Cardiac muscle cell (in vitro differentiated cells and primary cell): ENCODE results near the gene FKBP2. TPM values are rescaled to one million over a fixed set of nuclear protein-coding genes. Genes with fewer than 3 reads are reported as not detected.

Experiments
- DNase-seq, 2 donors: peaks; one replicate each; pipeline versions ENCODE4 v3.0.0 to v3.0.0-alpha.2; 2010 to 2017; ENCODE audit warnings: low read depth in 1 of 2, low spot score in 1 of 2
- H3K27ac ChIP-seq: fragments of 200-600 bp; sonication (generic); 2 replicates; pipeline ENCODE4 v1.5.1; 2016
- H3K27me3 ChIP-seq: fragments of 200-600 bp; sonication (generic); 2 replicates; pipeline ENCODE4 v1.6.0; 2016; ENCODE audit warnings: control low read depth
- H3K36me3 ChIP-seq: fragments of 200-600 bp; sonication (generic); 2 replicates; pipeline ENCODE4 v1.5.1; 2016; ENCODE audit warnings: control low read depth
- H3K4me1 ChIP-seq: fragments of 200-600 bp; sonication (generic); 2 replicates; pipeline ENCODE4 v1.8.1; 2017; ENCODE audit warnings: low read depth, mild to moderate bottlenecking, mixed run types
- H3K4me3 ChIP-seq: fragments of 200-600 bp; sonication (generic); 2 replicates; pipeline ENCODE4 v1.5.1; 2016; ENCODE audit warnings: mild to moderate bottlenecking
- H3K9me3 ChIP-seq: fragments of 200-600 bp; sonication (generic); 2 replicates; pipeline ENCODE4 v1.5.1; 2017; ENCODE audit warnings: low read depth, mild to moderate bottlenecking, control low read depth
- CTCF ChIP-seq: IDR thresholded peaks from 2 replicates; pipeline ENCODE4 v1.5.1; 2012; ENCODE audit warnings: low read depth, mild to moderate bottlenecking, low read length
- polyA plus RNA-seq: library from polyadenylated mRNA; unstranded; fragments of >200 nt; fragmentation: Nextera tagmentation; extraction: Ambion mirVana; gene quantifications from 2 replicates; pipeline ENCODE4 v1.2.1, GENCODE V29; 2016
- total RNA-seq: library from RNA; depleted of rRNA; stranded (reverse); fragments of >200 nt; gene quantifications from 2 replicates; pipeline ENCODE4 v1.2.3, GENCODE V29; 2016

Gene FKBP2
- total and polyA plus RNA-seq, 2 experiments from 2014 or later: 102 to 321 TPM

GRCh38 chr11:64289002-64289564, 48.2 kb downstream of the FKBP2 start:
- Histone ChIP-seq H3K4me3 (no peak overlapping the region), H3K4me1 (no peaks in the 10 kb centered on the region), H3K27me3 (peaks cover 51% of the 10 kb centered on the region), H3K36me3 (no peaks in the 10 kb centered on the region), H3K27ac (no peak overlapping the region), H3K9me3 (no peaks in the 10 kb centered on the region)
- no peak for DNase-seq
- no peak for TF ChIP-seq CTCF

- Histone ChIP-seq H3K9me3 (no peaks in the 10 kb centered on the region), H3K4me3 (no peak overlapping the region)
These were observed 49.7 kb downstream of the FKBP2 start for GRCh38 chr11:64290352-64291261.

GRCh38 chr11:64291262-64291751, 50.4 kb downstream of the FKBP2 start, which contains the start of gene KCNK4:
Gene KCNK4, plus strand, starts transcription at chr11:64291302. Its CDS starts 1,717 bp downstream, at chr11:64293019.
- Histone ChIP-seq H3K27ac (no peak within 1 kb of the TSS), H3K4me3 (peak within 1 kb of the TSS; percentile 18), H3K4me1 (no peaks in the 10 kb centered on the region), H3K27me3 (peaks cover 73% of the 10 kb centered on the region), H3K9me3 (no peaks in the 10 kb centered on the region), H3K36me3 (no peaks in the 10 kb centered on the region)
- no peak for TF ChIP-seq CTCF
- DNase-seq: no peak

More at GRCh38 chr11:64290352-64291261, 49.7 kb downstream of the FKBP2 start:
- H3K4me1 ChIP-seq: no peaks in the 10 kb centered on the region
- TF ChIP-seq CTCF: no peak
- no peak overlapping the region for H3K27ac ChIP-seq
- no peaks in the 10 kb centered on the region for H3K36me3 ChIP-seq
- no peak for DNase-seq
- H3K27me3 ChIP-seq: peaks cover 66% of the 10 kb centered on the region

GRCh38 chr11:64291752-64292459, 51.0 kb downstream of the FKBP2 start:
- Histone ChIP-seq H3K4me1 (no peaks in the 10 kb centered on the region), H3K27me3 (peaks cover 79% of the 10 kb centered on the region), H3K36me3 (no peaks in the 10 kb centered on the region), H3K4me3 (peak overlapping the region; percentile 18), H3K9me3 (no peaks in the 10 kb centered on the region), H3K27ac (no peak overlapping the region)
- DNase-seq: no peak
- TF ChIP-seq CTCF: no peak

GRCh38 chr11:64292460-64293254, 51.8 kb downstream of the FKBP2 start:
- DNase-seq: no peak
- H3K27me3 ChIP-seq: peaks cover 86% of the 10 kb centered on the region
- no peaks in the 10 kb centered on the region for H3K36me3 ChIP-seq
- H3K9me3 ChIP-seq: no peaks in the 10 kb centered on the region
- H3K4me3 ChIP-seq: peak overlapping the region; percentile 18
- no peak overlapping the region for H3K27ac ChIP-seq
- H3K4me1 ChIP-seq: no peaks in the 10 kb centered on the region
- TF ChIP-seq CTCF: no peak
